COLO668 (cell line): ENCODE results near the gene CD40.

Experiments used
- DNase-seq: peaks from one replicate; lab custom pipeline; 2025; ENCODE audit not compliant: unreplicated experiment; lab: John Stamatoyannopoulos, UW

Gene CD40

DNA sequence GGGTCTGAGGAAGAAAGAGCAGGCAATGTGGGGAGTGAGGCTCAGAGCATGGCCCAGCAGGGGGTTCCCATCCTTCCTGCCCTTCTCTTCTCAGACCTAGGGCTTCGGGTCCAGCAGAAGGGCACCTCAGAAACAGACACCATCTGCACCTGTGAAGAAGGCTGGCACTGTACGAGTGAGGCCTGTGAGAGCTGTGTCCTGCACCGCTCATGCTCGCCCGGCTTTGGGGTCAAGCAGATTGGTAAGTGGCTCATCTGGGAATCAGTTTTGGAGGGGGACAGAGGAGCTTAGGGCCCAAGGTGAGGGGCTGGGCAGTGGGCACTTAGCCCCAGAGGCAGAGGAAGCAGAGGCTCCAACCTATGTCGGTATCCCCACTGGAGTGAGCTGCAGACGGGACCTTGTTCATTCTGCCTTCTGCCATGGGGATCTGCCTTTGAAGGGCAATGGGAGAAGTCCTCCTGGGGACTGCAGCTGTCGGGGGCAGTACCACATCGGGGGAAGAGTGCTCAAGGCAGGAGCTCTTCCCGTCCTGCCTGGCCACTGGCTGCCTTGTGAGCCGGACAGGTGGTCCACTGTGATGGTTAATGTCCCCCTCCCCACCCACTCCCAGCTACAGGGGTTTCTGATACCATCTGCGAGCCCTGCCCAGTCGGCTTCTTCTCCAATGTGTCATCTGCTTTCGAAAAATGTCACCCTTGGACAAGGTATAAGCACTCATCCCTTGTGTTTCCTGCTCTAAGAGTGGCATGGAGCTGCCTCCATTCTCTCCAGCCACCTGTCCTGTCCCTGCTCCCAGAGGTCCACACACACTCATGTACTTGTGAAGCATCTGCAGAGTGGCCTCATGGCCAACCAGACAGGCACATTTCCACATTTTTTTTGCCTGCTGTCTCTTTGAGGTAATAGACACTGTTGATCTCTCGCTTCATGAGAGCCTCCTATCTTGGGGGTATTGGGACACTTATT is 4.7 kb downstream of the CD40 start:
- no peak for DNase-seq

DNA sequence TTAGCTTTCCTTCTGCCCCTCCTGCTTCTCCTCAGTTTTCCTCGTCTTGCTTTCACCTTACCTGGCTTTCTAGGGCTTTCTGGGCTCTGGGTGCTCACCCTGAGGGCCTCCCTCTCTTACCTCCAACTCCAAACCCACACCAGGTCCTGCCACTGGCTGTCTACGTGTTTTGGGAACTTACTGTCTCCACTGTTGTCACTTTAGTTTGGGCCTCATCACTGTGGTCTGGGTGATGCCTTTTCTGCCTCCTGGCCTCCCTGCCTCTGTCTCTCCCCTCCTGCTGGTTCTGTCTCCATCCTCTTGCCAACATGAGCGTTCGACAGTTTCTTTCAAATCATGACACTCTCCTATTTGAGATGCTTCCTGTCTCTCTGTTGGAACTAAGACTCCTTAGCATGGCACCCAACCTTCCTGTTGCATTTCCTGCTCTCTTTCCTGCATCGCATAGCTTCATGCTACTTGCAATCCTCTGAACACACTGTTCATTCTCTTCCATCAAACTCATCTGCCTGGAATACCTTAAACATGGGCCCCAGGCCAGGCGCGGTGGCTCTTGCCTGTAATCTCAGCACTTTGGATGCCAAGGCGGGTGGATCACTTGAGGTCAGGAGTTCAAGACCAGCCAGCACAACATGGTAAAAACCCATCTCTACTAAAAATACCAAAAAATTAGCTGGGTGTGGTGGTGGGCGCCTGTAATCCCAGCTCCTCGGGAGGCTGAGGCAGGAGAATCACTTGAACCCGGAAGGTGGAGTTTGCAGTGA is 5.5 kb downstream of the CD40 start:
- DNase-seq, result no peak

DNA sequence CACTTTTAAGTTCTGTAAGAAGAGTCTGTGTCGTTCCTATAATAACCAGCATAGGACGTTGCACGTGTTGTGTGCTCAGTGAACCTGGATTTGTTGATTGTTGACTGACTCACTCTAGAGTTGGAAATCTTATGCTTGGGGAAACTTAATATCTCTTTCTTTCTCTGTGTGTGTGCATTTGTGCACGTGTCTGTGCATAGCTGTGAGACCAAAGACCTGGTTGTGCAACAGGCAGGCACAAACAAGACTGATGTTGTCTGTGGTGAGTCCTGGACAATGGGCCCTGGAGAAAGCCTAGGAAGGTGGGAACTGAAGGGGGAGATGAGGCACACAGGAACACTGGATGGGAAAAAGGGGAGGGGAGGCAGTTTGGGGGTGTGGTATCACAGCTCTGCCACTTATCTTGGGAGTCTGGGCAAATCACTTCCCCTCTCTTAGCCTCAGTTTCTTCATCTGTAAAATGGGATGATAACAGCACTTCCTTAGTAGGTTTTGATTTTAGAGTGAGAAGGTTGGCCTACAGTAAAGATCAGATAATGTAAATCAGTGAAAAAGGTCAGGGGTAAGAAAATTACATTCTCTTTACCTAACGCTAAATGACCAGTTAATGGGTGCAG is 8.4 kb downstream of the CD40 start:
- DNase-seq, result no peak

DNA sequence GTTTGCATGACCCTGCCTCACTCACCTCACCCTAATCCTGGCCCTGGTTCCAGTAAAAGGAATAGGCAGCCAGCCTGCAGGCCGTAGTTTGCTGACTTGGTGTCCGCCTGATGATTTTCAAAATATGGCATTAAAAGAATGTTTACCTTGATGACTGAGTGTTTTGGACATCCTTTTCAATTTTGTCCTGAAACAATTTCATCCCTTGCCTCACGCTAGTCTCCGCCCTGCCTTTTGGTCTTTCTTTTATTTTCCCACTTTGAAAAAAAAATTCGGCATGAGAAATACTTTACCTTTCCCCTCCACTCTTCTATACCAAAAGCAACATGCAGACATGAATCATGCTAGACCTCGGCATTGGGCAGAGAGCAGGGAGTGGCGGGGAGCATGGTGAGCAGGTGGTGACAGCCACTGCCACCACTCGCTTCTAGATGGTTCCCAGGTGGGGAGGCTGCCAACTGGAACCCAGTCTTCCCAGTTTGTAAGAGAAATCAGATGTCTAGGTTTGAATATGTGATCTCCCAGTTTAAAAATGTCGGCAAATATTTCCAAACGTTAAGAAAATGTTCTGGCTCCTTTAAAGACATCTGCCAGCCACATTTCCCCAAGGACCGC is 9.4 kb downstream of the CD40 start:
- DNase-seq, result no peak

DNA sequence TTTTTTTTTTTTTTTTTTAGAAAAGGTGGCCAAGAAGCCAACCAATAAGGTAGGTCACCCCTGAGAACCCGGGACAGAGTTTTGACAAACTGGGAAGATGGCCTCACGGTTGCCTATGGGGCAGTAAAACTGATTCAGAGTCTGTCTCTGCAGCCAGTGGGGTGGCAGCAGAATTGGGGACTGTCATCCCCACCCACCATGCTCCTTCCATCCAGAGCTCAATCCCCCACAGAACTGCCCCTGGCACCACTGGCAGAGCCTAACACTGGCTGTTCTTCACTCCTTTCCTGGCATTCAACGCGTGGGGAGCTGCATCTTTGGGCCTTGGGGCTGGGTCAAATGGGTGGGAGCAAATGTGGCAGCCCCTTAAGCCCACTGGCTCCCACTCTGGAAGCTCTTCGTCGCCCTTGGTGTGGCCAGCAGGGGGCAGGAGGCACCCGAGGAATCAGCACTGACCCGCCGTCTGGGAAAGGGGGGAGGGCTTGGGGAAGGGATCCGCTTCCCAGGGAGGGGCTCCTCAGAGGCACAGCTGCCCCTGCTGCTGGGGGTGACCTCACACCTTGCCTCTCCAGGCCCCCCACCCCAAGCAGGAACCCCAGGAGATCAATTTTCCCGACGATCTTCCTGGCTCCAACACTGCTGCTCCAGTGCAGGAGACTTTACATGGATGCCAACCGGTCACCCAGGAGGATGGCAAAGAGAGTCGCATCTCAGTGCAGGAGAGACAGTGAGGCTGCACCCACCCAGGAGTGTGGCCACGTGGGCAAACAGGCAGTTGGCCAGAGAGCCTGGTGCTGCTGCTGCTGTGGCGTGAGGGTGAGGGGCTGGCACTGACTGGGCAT is 10.4 kb downstream of the CD40 start:
- DNase-seq, result peak; percentile 47

DNA sequence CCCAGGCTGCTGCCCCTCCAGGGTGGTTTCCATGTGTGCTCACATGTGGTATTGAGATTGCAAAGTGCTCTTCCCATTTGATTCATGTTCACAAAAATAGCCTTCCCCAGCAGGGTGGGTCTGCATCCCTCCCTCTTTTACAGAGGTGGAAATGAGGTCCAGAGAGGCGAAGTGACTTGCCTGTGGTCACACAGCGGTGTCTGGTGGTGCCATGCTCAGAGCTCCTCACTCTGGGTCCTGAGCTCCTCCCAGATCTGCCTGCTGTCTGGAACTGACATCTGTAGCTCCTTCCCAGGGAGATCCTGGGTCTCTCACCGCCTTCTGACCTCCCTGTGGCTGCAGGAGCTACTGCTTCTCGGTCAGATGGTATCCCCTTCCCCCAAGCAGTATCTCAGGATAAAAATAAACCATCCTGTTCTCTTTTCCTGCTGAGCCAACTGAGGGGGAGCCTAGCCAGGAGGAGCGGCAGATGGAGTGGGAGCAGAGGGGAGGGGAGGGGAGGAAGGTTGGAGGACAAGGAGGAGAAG is 11.9 kb downstream of the CD40 start:
- no peak for DNase-seq

DNA sequence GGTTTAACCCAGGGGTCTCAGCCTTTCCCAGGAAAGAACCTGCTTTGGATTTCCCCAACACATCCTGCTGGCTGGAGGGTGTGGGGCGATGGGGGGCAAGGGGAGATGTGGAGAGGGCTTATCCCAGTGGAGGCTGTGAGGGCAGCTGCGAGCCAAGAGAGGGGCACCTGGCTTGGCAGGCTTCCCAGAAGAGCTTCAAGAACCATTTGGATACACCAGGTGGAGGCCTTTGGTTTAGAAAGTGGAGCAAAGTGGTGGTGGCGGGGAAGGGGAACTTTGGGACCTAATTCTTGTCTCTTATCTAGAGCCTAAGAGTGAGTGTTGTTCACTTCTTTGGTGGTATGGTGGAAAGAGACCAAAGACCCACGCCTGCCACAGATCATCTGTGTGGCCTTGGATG is 12.4 kb downstream of the CD40 start:
- peak; percentile 81 for DNase-seq

DNA sequence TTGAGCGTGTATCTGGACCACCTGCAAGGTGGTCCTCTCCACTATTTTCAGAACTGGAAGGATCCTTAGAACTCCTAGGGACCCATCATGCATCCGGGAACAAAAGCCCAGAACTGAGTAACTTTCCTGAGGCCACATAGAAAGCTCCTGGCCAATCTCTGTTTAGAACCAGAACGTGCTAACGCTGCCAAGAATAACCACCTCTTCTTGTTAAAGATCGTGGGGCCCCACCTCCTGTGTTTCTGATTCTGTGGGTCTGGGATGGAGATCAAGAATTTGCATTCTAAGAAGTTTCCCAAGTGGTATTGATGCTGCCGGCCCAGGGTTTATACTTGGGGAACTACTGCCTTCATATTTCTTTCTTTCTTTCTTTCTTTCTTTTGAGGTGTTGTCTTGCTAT is 13.3 kb downstream of the CD40 start:
- no peak for DNase-seq

DNA sequence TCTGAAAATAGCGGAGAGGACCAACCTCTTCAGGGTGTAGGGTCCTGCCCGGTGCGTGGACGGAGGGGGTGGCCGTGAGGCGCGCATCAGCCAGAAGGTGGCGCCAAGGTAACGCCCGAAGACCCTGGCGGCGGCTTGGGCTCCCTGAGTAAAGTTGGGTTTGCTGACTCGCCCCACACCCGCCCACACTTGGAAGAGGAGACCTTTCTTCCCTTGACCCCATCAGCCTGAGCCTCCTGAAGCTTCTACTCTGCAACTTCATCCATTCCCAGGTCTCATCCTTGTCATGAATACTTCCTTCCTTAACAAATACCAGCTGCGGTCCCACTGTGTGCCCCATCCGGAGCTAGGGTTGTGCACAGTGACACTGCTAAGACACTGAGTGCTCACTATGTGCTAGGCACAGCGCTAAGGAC is 14.6 kb downstream of the CD40 start:
- DNase-seq, result peak; percentile 82

DNA sequence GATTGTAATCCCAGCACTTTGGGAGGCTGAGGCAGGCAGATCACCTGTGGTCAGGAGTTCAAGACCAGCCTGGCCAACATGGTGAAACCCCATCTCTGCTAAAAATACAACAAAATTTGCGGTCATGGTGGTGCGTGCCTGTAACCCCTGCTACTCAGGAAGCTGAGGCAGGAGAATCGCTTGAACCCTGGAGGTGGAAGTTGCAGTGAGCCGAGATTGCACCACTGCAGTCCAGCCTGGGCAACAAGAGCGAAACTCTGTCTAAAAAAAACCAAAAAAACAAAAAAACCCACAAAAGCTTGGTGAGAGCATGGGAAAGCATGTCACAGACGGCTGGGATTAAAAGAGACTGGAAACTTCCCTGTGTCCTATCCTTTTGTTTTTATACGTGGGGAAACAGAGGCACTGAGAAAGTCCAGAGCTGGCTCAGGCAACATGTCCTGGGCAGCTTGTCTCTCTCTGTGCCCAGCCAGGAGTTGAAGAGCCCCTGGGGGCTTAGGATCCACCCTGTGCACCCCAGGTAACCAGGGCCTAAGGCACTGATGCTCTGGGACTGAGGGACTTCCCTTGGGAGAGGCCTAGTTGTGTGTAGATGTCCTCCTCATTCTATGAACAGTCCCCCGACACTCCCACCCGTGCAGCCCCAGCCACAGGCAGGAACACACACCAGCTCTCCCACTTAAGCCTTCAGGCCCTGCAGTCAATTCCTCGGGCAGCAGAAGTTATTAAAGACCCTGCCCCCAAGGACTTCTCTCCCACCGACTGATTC is 16.0 kb downstream of the CD40 start:
- DNase-seq, result no peak

DNA sequence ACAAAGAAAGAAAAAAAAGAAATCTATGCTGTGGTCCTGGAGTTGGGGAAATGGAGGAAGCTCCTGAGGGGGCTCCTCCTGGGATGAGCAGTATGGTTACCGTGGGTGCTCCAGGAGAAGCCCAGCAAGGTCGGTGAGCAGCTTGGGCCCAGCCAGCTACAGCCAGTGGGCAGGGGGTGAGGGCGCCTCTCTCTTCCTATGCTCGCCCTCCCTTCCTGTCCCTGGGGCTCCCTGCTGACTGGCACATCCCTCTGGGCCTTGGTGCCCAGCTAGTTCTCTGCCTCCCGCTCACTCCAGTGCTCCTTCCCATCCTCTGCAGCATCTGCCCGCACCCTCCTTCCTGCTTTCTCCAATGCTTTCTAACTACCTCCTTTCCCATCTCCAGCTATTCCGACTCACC is 16.6 kb downstream of the CD40 start:
- DNase-seq, result no peak

DNA sequence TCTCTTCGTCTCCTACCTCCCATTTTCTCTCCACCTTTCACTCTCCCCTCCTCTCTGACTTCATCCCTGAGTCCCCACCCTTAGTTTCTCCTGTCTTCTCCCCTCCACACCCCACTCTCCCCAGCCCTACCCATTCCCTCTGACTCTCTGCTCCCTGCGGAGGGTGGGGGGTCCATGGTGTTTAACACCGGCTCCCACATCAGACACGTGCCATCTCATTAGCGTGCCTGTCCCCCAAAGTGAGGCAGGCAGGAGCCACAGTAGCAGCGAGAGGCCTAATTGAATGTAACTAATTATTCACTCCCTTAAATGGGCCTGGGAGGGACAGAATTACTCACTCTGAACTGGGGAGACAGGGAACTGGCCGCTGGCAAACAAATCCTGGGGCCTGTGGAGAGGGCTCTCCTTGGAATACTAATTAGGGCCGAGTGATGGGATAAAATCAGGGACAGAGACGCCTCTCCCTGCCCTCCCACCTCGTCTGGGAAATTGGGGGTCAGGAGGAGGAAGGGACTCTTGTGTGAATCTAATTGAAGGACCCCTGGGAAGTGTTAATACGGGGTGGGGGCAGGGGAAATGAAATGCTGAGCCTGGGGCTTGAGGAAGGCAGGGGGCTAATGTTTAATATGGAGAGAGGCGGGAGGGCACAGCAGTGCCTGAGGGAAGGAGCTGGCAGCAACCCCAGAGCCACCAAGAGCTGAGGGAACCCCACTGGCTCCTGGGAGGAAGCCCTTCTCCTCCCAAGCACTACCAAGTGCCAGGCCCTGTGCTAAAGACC is 17.9 kb downstream of the CD40 start:
- no peak for DNase-seq

DNA sequence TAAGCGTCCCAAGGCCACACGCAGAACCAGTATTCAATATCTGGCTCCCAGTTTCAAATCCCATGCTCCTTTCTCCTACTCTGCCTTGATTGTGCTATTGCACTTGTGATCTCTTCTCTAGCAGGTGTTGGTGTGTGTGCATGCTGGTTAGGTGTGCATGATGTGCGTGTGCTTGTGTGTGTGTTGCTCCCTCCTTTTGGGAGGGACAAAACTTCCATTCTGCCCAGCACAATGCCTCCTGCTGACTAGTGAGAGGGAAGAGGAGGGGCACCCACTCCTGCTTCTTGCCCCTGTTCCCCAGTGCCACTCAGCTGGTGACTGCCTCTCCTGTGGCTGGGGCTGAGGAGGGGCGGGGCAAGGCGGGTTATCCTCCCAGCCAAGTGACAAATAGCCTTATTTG is 19.7 kb downstream of the CD40 start:
- DNase-seq, result no peak

DNA sequence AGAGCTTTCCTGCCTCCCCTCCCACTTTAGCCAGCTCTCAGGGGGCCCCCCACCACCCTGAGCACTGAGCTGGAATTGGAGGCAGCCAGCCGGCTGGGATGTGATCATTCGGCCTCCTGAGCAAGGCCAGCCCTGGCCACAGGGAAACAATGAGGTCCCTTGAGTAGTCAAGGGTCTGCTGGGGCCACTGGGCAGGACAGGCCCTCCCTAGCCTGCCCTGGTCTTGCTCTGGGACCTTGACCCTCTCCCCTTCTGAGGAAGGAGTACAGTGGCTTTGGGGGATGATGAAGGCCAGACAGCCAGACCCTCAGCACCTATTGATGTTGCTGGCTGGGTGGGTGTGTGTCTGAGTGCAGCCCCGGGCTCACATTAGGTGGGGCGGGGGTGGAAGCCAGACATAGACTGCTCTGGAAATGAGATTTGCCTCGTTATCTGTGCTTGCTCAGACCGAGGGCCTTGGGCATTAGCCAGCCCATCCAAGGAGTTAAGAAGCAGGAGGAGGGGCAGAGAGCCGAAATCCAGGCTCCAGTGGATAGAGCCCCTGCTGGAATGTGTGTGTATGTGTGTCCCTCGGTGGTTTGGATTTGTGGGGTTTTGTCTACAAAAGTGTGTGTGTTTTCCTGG is 21.3 kb downstream of the CD40 start:
- no peak for DNase-seq

DNA sequence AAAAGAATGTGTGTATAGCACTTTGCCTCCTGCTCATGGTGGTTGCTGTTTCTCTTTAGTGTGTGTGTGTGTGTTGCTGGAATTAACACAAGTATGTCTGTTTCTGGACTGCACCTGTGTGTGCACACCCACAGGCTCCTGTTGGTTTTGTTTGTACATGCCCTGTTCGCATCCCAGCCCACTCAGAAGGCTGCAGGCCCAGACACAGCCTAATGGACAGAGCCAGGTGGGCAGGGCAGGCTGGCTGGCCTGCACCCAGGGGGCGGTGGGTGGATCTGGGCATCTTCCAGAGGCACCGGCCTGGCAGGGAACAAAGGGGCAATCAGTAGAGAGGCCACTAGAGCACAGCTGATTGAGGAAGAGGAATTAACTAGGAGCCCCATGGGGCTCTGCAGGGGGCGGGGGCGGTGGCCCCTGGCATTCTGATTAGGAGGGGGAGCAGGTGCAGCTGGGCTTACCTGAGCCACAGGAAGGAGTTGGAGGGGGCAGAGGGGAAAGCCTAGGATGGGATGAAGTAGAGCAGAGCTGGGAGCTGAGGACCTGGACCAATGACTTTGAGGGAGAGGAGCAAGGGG is 21.9 kb downstream of the CD40 start:
- DNase-seq, result peak; percentile 89

DNA sequence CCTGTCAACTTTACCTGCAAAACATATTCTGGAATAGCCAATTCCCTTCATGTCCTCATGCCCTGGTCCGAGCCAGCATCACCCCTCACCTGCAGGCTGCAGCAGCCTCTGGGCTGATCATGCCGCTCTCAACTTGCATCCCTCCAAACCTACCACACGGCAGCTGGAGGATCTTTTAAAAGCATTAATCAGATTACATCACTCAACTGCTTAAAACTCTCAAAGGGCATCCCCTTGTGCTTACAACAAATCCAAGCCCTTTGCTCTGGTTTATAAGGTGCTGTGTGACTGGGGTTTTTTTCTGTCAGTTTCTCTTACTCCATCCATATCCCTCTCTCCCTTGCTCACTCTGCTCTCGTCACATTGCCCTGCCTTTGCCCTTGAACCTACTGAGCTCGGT is 24.0 kb downstream of the CD40 start:
- no peak for DNase-seq

DNA sequence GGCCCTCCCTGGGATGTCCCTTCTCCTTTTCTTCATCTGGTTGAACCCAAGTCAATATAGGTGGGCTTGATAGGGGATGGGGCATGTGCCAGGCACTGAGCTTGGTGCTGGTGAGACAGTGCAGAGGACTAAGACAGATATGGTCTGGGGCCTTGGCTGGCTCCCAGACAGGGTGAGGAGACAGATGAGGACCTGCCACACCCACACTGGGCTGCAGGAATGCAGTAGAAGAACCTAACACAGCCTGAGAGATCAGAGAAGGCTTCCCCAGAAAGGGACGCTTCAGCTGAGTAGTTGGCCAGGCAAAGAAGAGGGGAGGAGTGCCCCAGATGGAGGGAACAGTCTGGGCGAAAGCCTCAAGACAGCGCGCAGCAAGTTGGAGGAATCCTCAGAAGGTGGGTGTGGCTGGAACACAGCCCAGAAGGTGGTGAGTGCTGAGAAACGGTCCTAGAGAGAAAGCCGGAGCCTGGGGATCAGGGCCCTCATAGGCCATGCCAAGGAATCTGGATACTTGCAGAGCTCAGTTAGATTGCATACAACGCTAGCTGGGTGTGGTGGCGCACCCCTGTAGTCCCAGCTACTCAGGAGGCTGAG is 26.4 kb downstream of the CD40 start:
- DNase-seq, result no peak
